Mesendoderm (in vitro differentiated cells): ENCODE data around the gene ABLIM1.

Experiments
- DNase-seq: peaks from one replicate; pipeline ENCODE4 v3.0.0; 2013
- H2AK5ac ChIP-seq: 2 replicates; pipeline ENCODE4 v1.6.1; 2013; ENCODE audit warnings: low read length, inconsistent platforms
- H2BK120ac ChIP-seq: 2 replicates; pipeline ENCODE4 v1.6.1; 2013; ENCODE audit warnings: low read depth, mild to moderate bottlenecking, low read length, moderate library complexity, mixed read lengths
- H2BK15ac ChIP-seq: replicated peaks from 2 replicates; pipeline ENCODE4 v1.6.1; 2013; ENCODE audit warnings: low read depth, mild to moderate bottlenecking, moderate library complexity
- H2BK5ac ChIP-seq: 2 replicates; pipeline ENCODE4 v1.6.1; 2013; ENCODE audit warnings: low read length, inconsistent platforms
- H3K18ac ChIP-seq: 2 replicates; pipeline ENCODE4 v1.6.1; 2013; ENCODE audit warnings: mild to moderate bottlenecking, low read length, mixed read lengths
- H3K23ac ChIP-seq: one replicate; pipeline ENCODE4 v1.6.1; 2013; ENCODE audit warnings: low read length
- H3K27ac ChIP-seq: 2 replicates; pipeline ENCODE4 v1.5.1; 2013; ENCODE audit warnings: low read depth, mild to moderate bottlenecking, inconsistent platforms, low read length, moderate library complexity
- H3K27me3 ChIP-seq: 2 replicates; pipeline ENCODE4 v1.6.1; 2013; ENCODE audit warnings: low read length, control low read depth, mild to moderate bottlenecking, inconsistent platforms; ENCODE audit not compliant: insufficient read depth, poor library complexity
- H3K36me3 ChIP-seq: 2 replicates; pipeline ENCODE4 v1.6.1; 2013; ENCODE audit warnings: low read length, inconsistent platforms; ENCODE audit not compliant: control insufficient read depth, insufficient read depth
- H3K4ac ChIP-seq: one replicate; pipeline ENCODE4 v1.6.1; 2013; ENCODE audit warnings: low read depth, mild to moderate bottlenecking, low read length, moderate library complexity
- H3K4me1 ChIP-seq: 2 replicates; pipeline ENCODE4 v1.6.1; 2013; ENCODE audit warnings: low read depth, low read length, inconsistent platforms; ENCODE audit not compliant: control insufficient read depth
- H3K4me2 ChIP-seq: 2 replicates; pipeline ENCODE4 v1.6.1; 2013; ENCODE audit warnings: low read length
- H3K4me3 ChIP-seq: 2 replicates; pipeline ENCODE4 v1.5.1; 2013; ENCODE audit warnings: mild to moderate bottlenecking, low read length
- H3K56ac ChIP-seq: one replicate; pipeline ENCODE4 v1.6.1; 2013; ENCODE audit warnings: low read length
- H3K79me1 ChIP-seq: 2 replicates; pipeline ENCODE4 v1.6.1; 2013; ENCODE audit warnings: low read length, inconsistent platforms
- H3K79me2 ChIP-seq: 2 replicates; pipeline ENCODE4 v1.6.1; 2013; ENCODE audit warnings: mild to moderate bottlenecking, low read length; ENCODE audit not compliant: control insufficient read depth, insufficient read depth
- H3K9ac ChIP-seq: 2 replicates; pipeline ENCODE4 v1.6.1; 2013; ENCODE audit warnings: low read length, inconsistent platforms
- H4K5ac ChIP-seq: one replicate; pipeline ENCODE4 v1.6.1; 2013; ENCODE audit warnings: low read length
- H4K8ac ChIP-seq: one replicate; pipeline ENCODE4 v1.6.1; 2013; ENCODE audit warnings: low read depth, mild to moderate bottlenecking, control low read depth, low read length, moderate library complexity
- WGBS: extraction: QIAGEN DNeasy Blood & Tissue Kit; methylation state at CpG from one replicate; pipeline ENCODE4 v1.1.7; 2013; ENCODE audit warnings: low lambda C conversion rate, missing lambda C conversion rate; ENCODE audit not compliant: insufficient coverage; ENCODE audit errors: extremely low coverage; 5-methylcytosine and 5-hydroxymethylcytosine counted together

ABLIM1 gene

DNA sequence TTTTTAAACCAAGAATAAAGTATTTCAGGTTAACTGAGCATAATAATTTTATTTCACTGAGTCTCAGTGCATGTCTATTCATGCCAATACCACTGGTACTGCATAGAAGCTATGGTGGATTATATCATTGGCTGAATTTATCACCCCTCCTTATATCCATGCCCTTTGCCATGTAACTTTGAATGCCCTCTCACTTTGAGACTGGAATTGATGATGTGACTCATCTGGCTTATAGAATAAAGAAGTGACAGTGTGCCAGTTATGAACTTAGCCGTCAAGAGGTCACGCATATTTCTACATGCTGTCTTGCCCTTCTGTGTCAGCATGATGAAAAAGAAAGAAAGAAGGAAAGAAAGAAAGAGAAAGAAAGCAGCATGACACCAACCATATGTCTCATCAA is 20.7 kb upstream of the ABLIM1 start:
- Histone ChIP-seq H4K5ac (no peak overlapping the region), H2AK5ac (no peak overlapping the region), H3K27me3 (no peaks in the 10 kb centered on the region), H3K23ac (no peak overlapping the region), H3K56ac (no peak overlapping the region), H3K9ac (no peak overlapping the region), H3K18ac (no peak overlapping the region), H3K4me1 (no peaks in the 10 kb centered on the region), H3K4ac (no peak overlapping the region), H2BK5ac (no peak overlapping the region), H3K36me3 (no peaks in the 10 kb centered on the region), H3K27ac (no peak overlapping the region), H3K4me2 (no peak overlapping the region), H2BK120ac (no peak overlapping the region), H4K8ac (no peak overlapping the region), H3K79me1 (no peaks in the 10 kb centered on the region), H3K79me2 (no peaks in the 10 kb centered on the region), H3K4me3 (no peak overlapping the region), H2BK15ac (no peak overlapping the region)
- WGBS = no CpG with 5 or more reads among the region's 2 CpGs
- DNase-seq = no peak

DNA sequence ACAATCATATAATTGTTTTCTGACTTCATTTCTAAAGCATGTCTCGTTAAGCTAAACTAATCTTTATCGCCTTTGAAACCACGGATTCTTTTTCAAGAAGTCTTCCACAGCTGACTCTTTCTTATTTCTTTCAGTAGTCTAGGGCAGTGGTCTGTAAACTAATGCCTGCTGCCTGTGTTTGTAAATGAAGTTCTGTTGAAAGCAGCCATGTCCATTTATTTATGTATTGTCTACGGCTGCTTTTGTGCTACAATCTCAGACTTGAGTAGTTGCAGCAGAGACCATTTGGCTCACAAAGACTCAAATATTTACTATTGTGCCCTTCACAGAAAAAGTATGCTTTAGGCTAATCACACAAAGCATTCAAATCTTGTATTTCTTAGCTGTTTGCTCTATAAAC is 20.3 kb upstream of the ABLIM1 start:
- no peaks in the 10 kb centered on the region for H3K36me3 ChIP-seq
- DNase-seq = no peak
- no peak overlapping the region for H2BK120ac ChIP-seq
- WGBS = no CpG with 5 or more reads among the region's 4 CpGs
- no peaks in the 10 kb centered on the region for H3K27me3 ChIP-seq
- H3K4me2 ChIP-seq = no peak overlapping the region
- H4K5ac ChIP-seq = no peak overlapping the region
- H3K4me3 ChIP-seq = no peak overlapping the region
- no peak overlapping the region for H3K27ac ChIP-seq
- H3K18ac ChIP-seq = no peak overlapping the region
- no peak overlapping the region for H3K23ac ChIP-seq
- no peaks in the 10 kb centered on the region for H3K4me1 ChIP-seq
- H3K4ac ChIP-seq = no peak overlapping the region
- no peaks in the 10 kb centered on the region for H3K79me2 ChIP-seq
- no peak overlapping the region for H2BK15ac ChIP-seq
- no peaks in the 10 kb centered on the region for H3K79me1 ChIP-seq
- H3K56ac ChIP-seq = no peak overlapping the region
- no peak overlapping the region for H3K9ac ChIP-seq
- no peak overlapping the region for H2AK5ac ChIP-seq
- no peak overlapping the region for H4K8ac ChIP-seq
- no peak overlapping the region for H2BK5ac ChIP-seq

DNA sequence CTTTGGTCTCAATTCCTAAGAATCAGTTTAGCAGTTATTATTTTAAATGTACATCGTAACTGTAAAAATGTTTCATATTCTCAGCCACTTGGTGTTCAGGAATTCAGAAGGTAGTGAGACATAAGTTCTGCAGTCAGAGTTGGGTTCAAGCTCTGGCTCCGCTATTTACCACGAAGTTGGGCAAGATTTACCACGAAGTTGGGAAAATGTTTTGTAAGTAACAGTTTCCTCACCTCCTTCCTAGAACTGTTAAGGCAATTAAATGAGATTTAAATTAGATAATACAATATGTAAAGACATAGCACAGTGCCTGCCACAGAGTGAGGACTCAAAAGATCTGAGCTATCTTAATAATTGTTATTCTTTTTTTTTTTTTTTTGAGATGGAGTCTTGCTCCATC is 16.3 kb upstream of the ABLIM1 start:
- Histone ChIP-seq H2AK5ac (no peak overlapping the region), H3K79me1 (no peaks in the 10 kb centered on the region), H2BK120ac (no peak overlapping the region), H3K79me2 (no peaks in the 10 kb centered on the region), H2BK15ac (no peak overlapping the region), H3K27me3 (no peaks in the 10 kb centered on the region), H3K4me3 (no peak overlapping the region), H3K9ac (no peak overlapping the region), H3K4ac (no peak overlapping the region), H3K23ac (no peak overlapping the region), H4K5ac (no peak overlapping the region), H3K4me1 (no peaks in the 10 kb centered on the region), H2BK5ac (no peak overlapping the region), H3K27ac (no peak overlapping the region), H3K18ac (no peak overlapping the region), H3K36me3 (no peaks in the 10 kb centered on the region), H3K56ac (no peak overlapping the region), H3K4me2 (no peak overlapping the region), H4K8ac (no peak overlapping the region)
- no peak for DNase-seq
- WGBS = no CpG with 5 or more reads among the region's 4 CpGs

DNA sequence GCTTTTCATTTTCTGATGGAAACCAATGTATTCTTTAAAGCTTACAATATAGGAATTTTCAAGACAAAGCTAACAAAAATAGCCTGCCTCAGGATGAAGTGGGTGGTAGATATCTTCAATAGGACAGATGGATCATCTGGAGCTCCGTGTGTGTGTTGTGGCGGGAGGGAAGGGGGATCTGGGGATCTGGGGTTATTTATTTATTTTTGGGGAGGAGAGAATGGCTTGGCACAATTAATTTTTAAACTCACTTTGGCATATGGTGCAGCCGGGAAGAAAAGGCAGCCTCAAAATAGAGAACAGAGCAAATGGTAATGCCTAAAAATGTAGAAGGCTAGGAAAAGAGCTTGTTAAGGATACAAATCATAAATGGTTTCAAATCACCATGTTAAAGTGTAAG is 11.6 kb upstream of the ABLIM1 start:
- H3K36me3 ChIP-seq = no peaks in the 10 kb centered on the region
- no peak overlapping the region for H3K23ac ChIP-seq
- WGBS = no CpG with 5 or more reads among the region's 3 CpGs
- no peaks in the 10 kb centered on the region for H3K79me1 ChIP-seq
- H3K4ac ChIP-seq = no peak overlapping the region
- H2BK5ac ChIP-seq = no peak overlapping the region
- no peak overlapping the region for H2BK15ac ChIP-seq
- H4K5ac ChIP-seq = no peak overlapping the region
- H3K27me3 ChIP-seq = no peaks in the 10 kb centered on the region
- no peak overlapping the region for H3K27ac ChIP-seq
- DNase-seq = no peak
- no peak overlapping the region for H3K4me2 ChIP-seq
- H3K9ac ChIP-seq = no peak overlapping the region
- no peak overlapping the region for H2BK120ac ChIP-seq
- no peak overlapping the region for H2AK5ac ChIP-seq
- H3K56ac ChIP-seq = no peak overlapping the region
- no peak overlapping the region for H4K8ac ChIP-seq
- no peak overlapping the region for H3K4me3 ChIP-seq
- no peaks in the 10 kb centered on the region for H3K4me1 ChIP-seq
- no peaks in the 10 kb centered on the region for H3K79me2 ChIP-seq
- H3K18ac ChIP-seq = no peak overlapping the region

DNA sequence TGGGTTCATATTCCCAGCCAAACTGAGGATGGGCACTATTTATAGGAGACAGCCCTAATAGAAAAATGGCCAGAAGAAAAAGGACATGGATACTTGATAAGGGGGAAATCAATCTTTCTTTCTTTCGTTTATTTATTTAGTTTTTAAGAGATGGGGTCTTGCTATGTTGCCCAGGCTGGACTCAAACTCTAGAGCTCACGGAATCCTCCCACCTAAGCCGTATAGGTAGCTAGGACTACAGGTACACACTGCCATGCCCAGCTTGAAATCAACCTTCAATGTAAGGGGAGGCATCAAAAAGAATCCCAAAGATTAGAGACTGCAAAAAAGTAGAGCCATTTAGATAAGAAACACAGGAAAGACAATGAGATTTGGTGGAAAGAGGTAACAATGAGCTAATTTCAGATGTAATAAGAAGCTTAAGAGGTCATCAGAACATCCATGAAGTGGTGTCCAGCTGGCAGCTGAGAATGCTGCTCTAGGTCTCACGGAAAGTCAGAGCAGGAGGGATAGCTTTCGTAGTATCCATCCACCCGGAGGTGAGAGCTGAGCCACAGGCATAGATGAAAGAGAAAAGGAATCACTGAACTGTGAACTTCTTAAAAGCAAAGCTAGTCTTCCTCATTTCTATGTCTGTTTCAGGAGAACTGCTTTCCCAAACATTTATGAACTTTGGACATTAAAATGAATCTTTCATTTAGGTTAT is 10.5 kb upstream of the ABLIM1 start:
- Histone ChIP-seq H2AK5ac (no peak overlapping the region), H3K79me2 (no peaks in the 10 kb centered on the region), H3K27me3 (no peaks in the 10 kb centered on the region), H3K79me1 (no peaks in the 10 kb centered on the region), H3K18ac (no peak overlapping the region), H4K5ac (no peak overlapping the region), H3K56ac (no peak overlapping the region), H3K23ac (no peak overlapping the region), H4K8ac (no peak overlapping the region), H2BK5ac (no peak overlapping the region), H3K9ac (no peak overlapping the region), H3K4ac (no peak overlapping the region), H2BK120ac (no peak overlapping the region), H3K4me2 (no peak overlapping the region), H3K36me3 (no peaks in the 10 kb centered on the region), H2BK15ac (no peak overlapping the region), H3K4me1 (peaks cover 4% of the 10 kb centered on the region), H3K27ac (no peak overlapping the region), H3K4me3 (no peak overlapping the region)
- DNase-seq = no peak
- WGBS = no CpG with 5 or more reads among the region's 6 CpGs

DNA sequence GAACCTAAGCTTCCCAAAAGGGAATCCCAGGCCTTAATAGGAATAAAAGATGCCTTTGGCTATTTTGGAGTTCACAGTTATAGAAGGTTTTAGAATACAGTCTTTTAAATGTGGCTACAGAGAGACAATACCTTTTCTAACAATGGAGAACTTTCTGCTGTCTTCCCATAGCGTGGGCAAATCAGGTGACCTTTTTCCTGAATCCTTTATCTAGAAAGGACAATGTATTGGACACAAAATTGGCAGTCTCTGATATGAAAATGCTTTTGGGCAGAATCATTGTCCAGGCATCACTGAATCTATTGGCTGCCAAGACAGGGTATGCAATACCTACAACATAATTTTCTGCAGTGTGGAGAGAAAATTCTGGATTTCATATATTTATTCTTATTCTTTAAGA is 7.8 kb upstream of the ABLIM1 start:
- H3K4me1 ChIP-seq = peaks cover 8% of the 10 kb centered on the region
- DNase-seq = no peak
- no CpG with 5 or more reads among the region's 1 CpG for whole genome bisulfite sequencing

More for the DNA sequence above, 7.8 kb upstream of the ABLIM1 start:
- Histone ChIP-seq H4K8ac (no peak overlapping the region), H2BK5ac (no peak overlapping the region), H3K79me1 (no peaks in the 10 kb centered on the region), H3K79me2 (no peaks in the 10 kb centered on the region), H2BK15ac (no peak overlapping the region), H3K36me3 (no peaks in the 10 kb centered on the region), H3K27ac (no peak overlapping the region), H4K5ac (no peak overlapping the region), H3K23ac (no peak overlapping the region), H2AK5ac (no peak overlapping the region), H3K4ac (no peak overlapping the region), H2BK120ac (no peak overlapping the region), H3K4me3 (no peak overlapping the region), H3K9ac (no peak overlapping the region), H3K27me3 (no peaks in the 10 kb centered on the region), H3K18ac (no peak overlapping the region), H3K56ac (no peak overlapping the region), H3K4me2 (no peak overlapping the region)
